ENCODE measurements around the gene TTBK1. TPM values are rescaled to one million over a fixed set of nuclear protein-coding genes. Genes with fewer than 3 reads are reported as not detected.

Gene TTBK1
- total RNA-seq, 2 donors from 2014 or later, result 0.48 to 1.0 TPM

- no peaks in the 10 kb centered on the region for H3K4me1 ChIP-seq
- intact Hi-C loops (cut with DNase I), result no loop called here
- no peak overlapping the region for H3K4me3 ChIP-seq
- DNase-seq, result no peak
- H3K36me3 ChIP-seq, result no peaks in the 10 kb centered on the region
- no peaks in the 10 kb centered on the region for H3K27me3 ChIP-seq
- no peak overlapping the region for H3K27ac ChIP-seq
- TF ChIP-seq CTCF (IDR thresholded peaks at IDR 0.05), result no peak
- H3K9ac ChIP-seq (ENCODE audit: low read depth in 2 of 2, low read length in 2 of 2), result no peak overlapping the region
- no peaks in the 10 kb centered on the region for H3K9me3 ChIP-seq
These were observed 13.5 kb downstream of the TTBK1 start for GRCh38 chr6:43256670-43257366.

GRCh38 chr6:43257367-43258145 lies 14.3 kb downstream of the TTBK1 start:
- no peak overlapping the region for H3K9ac ChIP-seq (ENCODE audit: low read depth in 2 of 2, low read length in 2 of 2)
- H3K4me3 ChIP-seq, result no peak overlapping the region
- H3K27me3 ChIP-seq, result no peaks in the 10 kb centered on the region
- no peaks in the 10 kb centered on the region for H3K9me3 ChIP-seq
- no peaks in the 10 kb centered on the region for H3K4me1 ChIP-seq
- H3K36me3 ChIP-seq, result no peaks in the 10 kb centered on the region
- no peak overlapping the region for H3K27ac ChIP-seq
- TF ChIP-seq CTCF (IDR thresholded peaks at IDR 0.05), result no peak
- no peak for DNase-seq
- intact Hi-C loops (cut with DNase I), result no loop called here

GRCh38 chr6:43258180-43258579 lies 14.9 kb downstream of the TTBK1 start:
- no peak overlapping the region for H3K4me3 ChIP-seq
- H3K9me3 ChIP-seq, result no peaks in the 10 kb centered on the region
- no peak for TF ChIP-seq CTCF (IDR thresholded peaks at IDR 0.05)
- DNase-seq, result no peak
- H3K4me1 ChIP-seq, result no peaks in the 10 kb centered on the region
- H3K36me3 ChIP-seq, result no peaks in the 10 kb centered on the region
- intact Hi-C loops (cut with DNase I), result no loop called here
- no peak overlapping the region for H3K9ac ChIP-seq (ENCODE audit: low read depth in 2 of 2, low read length in 2 of 2)
- H3K27me3 ChIP-seq, result no peaks in the 10 kb centered on the region
- no peak overlapping the region for H3K27ac ChIP-seq

- Histone ChIP-seq H3K9ac (ENCODE audit: low read depth in 2 of 2, low read length in 2 of 2) (no peak overlapping the region), H3K4me1 (no peaks in the 10 kb centered on the region), H3K4me3 (no peak overlapping the region), H3K36me3 (no peaks in the 10 kb centered on the region), H3K27ac (no peak overlapping the region), H3K27me3 (no peaks in the 10 kb centered on the region), H3K9me3 (no peaks in the 10 kb centered on the region)
- no peak for TF ChIP-seq CTCF (IDR thresholded peaks at IDR 0.05)
- intact Hi-C loops (cut with DNase I), result no loop called here
- DNase-seq, result no peak
These were observed 15.8 kb downstream of the TTBK1 start for GRCh38 chr6:43258807-43259686.

GRCh38 chr6:43260791-43261190 lies 17.5 kb downstream of the TTBK1 start:
- H3K9me3 ChIP-seq, result no peaks in the 10 kb centered on the region
- no peak for DNase-seq
- intact Hi-C loops (cut with DNase I), result loop anchor here (5.0 to 10.0 kb wide), 2 partner anchors 97 to 244 kb away; no protein-coding TSS in a partner anchor
- no peak overlapping the region for H3K4me3 ChIP-seq
- H3K9ac ChIP-seq (ENCODE audit: low read depth in 2 of 2, low read length in 2 of 2), result no peak overlapping the region
- no peak for TF ChIP-seq CTCF (IDR thresholded peaks at IDR 0.05)
- H3K27ac ChIP-seq, result no peak overlapping the region
- no peaks in the 10 kb centered on the region for H3K27me3 ChIP-seq
- no peaks in the 10 kb centered on the region for H3K36me3 ChIP-seq
- no peaks in the 10 kb centered on the region for H3K4me1 ChIP-seq

Data from colonic mucosa (tissue), 4 donors.